Glutamatergic neuron (in vitro differentiated cells): ENCODE measurements around the gene LRRC49. TPM values are rescaled to one million over a fixed set of nuclear protein-coding genes. Genes with fewer than 3 reads are reported as not detected.

Experiments
- DNase-seq: peaks from one replicate; pipeline ENCODE4 v3.0.0; 2022
- H3K27ac Mint-ChIP-seq: one replicate; pipeline ENCODE4 v1.8.0; 2020; ENCODE audit warnings: mild to moderate bottlenecking, mixed read lengths, inconsistent platforms; ENCODE audit not compliant: unreplicated experiment
- H3K27me3 Mint-ChIP-seq: one replicate; pipeline ENCODE4 v1.8.0; 2020; ENCODE audit warnings: mild to moderate bottlenecking, moderate library complexity, mixed read lengths, inconsistent platforms; ENCODE audit not compliant: unreplicated experiment
- H3K36me3 Mint-ChIP-seq: one replicate; pipeline ENCODE4 v1.8.0; 2020; ENCODE audit warnings: mild to moderate bottlenecking, mixed read lengths, inconsistent platforms; ENCODE audit not compliant: unreplicated experiment
- H3K4me1 Mint-ChIP-seq: one replicate; pipeline ENCODE4 v1.8.0; 2020; ENCODE audit warnings: mild to moderate bottlenecking, low read depth, mixed read lengths, inconsistent platforms; ENCODE audit not compliant: unreplicated experiment
- H3K4me3 Mint-ChIP-seq: one replicate; pipeline ENCODE4 v1.8.0; 2020; ENCODE audit warnings: mild to moderate bottlenecking, mixed read lengths, inconsistent platforms; ENCODE audit not compliant: unreplicated experiment
- H3K9me3 Mint-ChIP-seq: one replicate; pipeline ENCODE4 v1.8.0; 2020; ENCODE audit warnings: mild to moderate bottlenecking, moderate library complexity, mixed read lengths, inconsistent platforms; ENCODE audit not compliant: unreplicated experiment
- CTCF ChIP-seq: fragments of 200-600 bp; sonication (generic); IDR thresholded peaks from one replicate; pipeline ENCODE4 v1.5.0; 2021; ENCODE audit not compliant: partially characterized antibody, unreplicated experiment
- total RNA-seq: library from RNA; stranded (reverse); fragmentation: NEBNext Ultra II Directional; extraction: Animal tissue kit (Norgen Biotek cat#: 25700); gene quantifications from one replicate; pipeline ENCODE4 v1.2.1, GENCODE V29; 2021; ENCODE audit not compliant: unreplicated experiment

The LRRC49 gene
- total RNA-seq, 1 donor from 2014 or later, result 28.6 TPM

- Mint-ChIP-seq H3K36me3 (peaks cover 7% of the 10 kb centered on the region), H3K27me3 (no peaks in the 10 kb centered on the region), H3K4me3 (no peak overlapping the region), H3K27ac (no peak overlapping the region), H3K4me1 (no peaks in the 10 kb centered on the region), H3K9me3 (peaks cover 3% of the 10 kb centered on the region)
- TF ChIP-seq CTCF, result no peak
- no peak for DNase-seq
These were observed 55.0 kb downstream of the LRRC49 start for GRCh38 chr15:70947351-70948335.

- no peak for DNase-seq
- no peak for TF ChIP-seq CTCF
- no peaks in the 10 kb centered on the region for H3K27me3 Mint-ChIP-seq
- no peaks in the 10 kb centered on the region for H3K4me1 Mint-ChIP-seq
- H3K36me3 Mint-ChIP-seq, result peaks cover 7% of the 10 kb centered on the region
- peaks cover 3% of the 10 kb centered on the region for H3K9me3 Mint-ChIP-seq
- H3K4me3 Mint-ChIP-seq, result no peak overlapping the region
- no peak overlapping the region for H3K27ac Mint-ChIP-seq
These were observed 58.3 kb downstream of the LRRC49 start for GRCh38 chr15:70950953-70951352.

- no peak overlapping the region for H3K4me3 Mint-ChIP-seq
These were observed 61.5 kb downstream of the LRRC49 start for GRCh38 chr15:70954171-70954570.

GRCh38 chr15:70954733-70955132, 62.1 kb downstream of the LRRC49 start:
- no peak for TF ChIP-seq CTCF
- H3K4me3 Mint-ChIP-seq, result no peak overlapping the region
- H3K4me1 Mint-ChIP-seq, result no peaks in the 10 kb centered on the region
- H3K27me3 Mint-ChIP-seq, result no peaks in the 10 kb centered on the region
- no peak overlapping the region for H3K27ac Mint-ChIP-seq
- peaks cover 3% of the 10 kb centered on the region for H3K9me3 Mint-ChIP-seq
- H3K36me3 Mint-ChIP-seq, result peaks cover 7% of the 10 kb centered on the region
- no peak for DNase-seq

More at GRCh38 chr15:70954171-70954570, 61.5 kb downstream of the LRRC49 start:
- Mint-ChIP-seq H3K4me1 (no peaks in the 10 kb centered on the region), H3K9me3 (peaks cover 3% of the 10 kb centered on the region), H3K36me3 (peaks cover 7% of the 10 kb centered on the region), H3K27me3 (no peaks in the 10 kb centered on the region), H3K27ac (no peak overlapping the region)
- DNase-seq, result no peak
- TF ChIP-seq CTCF, result no peak

- Mint-ChIP-seq H3K4me1 (no peaks in the 10 kb centered on the region), H3K4me3 (no peak overlapping the region), H3K9me3 (peaks cover 3% of the 10 kb centered on the region), H3K27me3 (no peaks in the 10 kb centered on the region), H3K27ac (no peak overlapping the region), H3K36me3 (peaks cover 7% of the 10 kb centered on the region)
- no peak for DNase-seq
- TF ChIP-seq CTCF, result no peak
These were observed 62.5 kb downstream of the LRRC49 start for GRCh38 chr15:70955151-70955550.
